Measurements from ENCODE around the gene MAEA.

MAEA gene

GRCh38 chr4:1249731-1250526 lies 39.8 kb upstream of the MAEA start:
- DNase-seq (ENCODE audit: low read depth in 2 of 3, low spot score in 2 of 3) = peak in 1 of 3 experiments; percentile 38

GRCh38 chr4:1250527-1250812 lies 39.2 kb upstream of the MAEA start:
- no peak for DNase-seq (ENCODE audit: low read depth in 2 of 3, low spot score in 2 of 3)

- no peak for DNase-seq (ENCODE audit: low read depth in 2 of 3, low spot score in 2 of 3)
These were observed 38.5 kb upstream of the MAEA start for GRCh38 chr4:1250921-1251772.

- DNase-seq (ENCODE audit: low read depth in 2 of 3, low spot score in 2 of 3) = no peak
These were observed 38.0 kb upstream of the MAEA start for GRCh38 chr4:1251773-1252066.

- no peak for DNase-seq (ENCODE audit: low read depth in 2 of 3, low spot score in 2 of 3)
These were observed 36.7 kb upstream of the MAEA start for GRCh38 chr4:1252928-1253492.

- DNase-seq (ENCODE audit: low read depth in 2 of 3, low spot score in 2 of 3) = no peak
These were observed 35.9 kb upstream of the MAEA start for GRCh38 chr4:1253831-1254230.

- DNase-seq (ENCODE audit: low read depth in 2 of 3, low spot score in 2 of 3) = no peak
These were observed 34.5 kb upstream of the MAEA start for GRCh38 chr4:1255151-1255550.

- DNase-seq (ENCODE audit: low read depth in 2 of 3, low spot score in 2 of 3) = no peak
These were observed 34.0 kb upstream of the MAEA start for GRCh38 chr4:1255699-1256098.

GRCh38 chr4:1258457-1258856 lies 31.2 kb upstream of the MAEA start:
- DNase-seq (ENCODE audit: low read depth in 2 of 3, low spot score in 2 of 3) = no peak

- DNase-seq (ENCODE audit: low read depth in 2 of 3, low spot score in 2 of 3) = no peak
These were observed 29.7 kb upstream of the MAEA start for GRCh38 chr4:1259966-1260365.

GRCh38 chr4:1260418-1261106 lies 29.1 kb upstream of the MAEA start:
- DNase-seq (ENCODE audit: low read depth in 2 of 3, low spot score in 2 of 3) = no peak

GRCh38 chr4:1261107-1261928 lies 28.4 kb upstream of the MAEA start:
- no peak for DNase-seq (ENCODE audit: low read depth in 2 of 3, low spot score in 2 of 3)

- DNase-seq (ENCODE audit: low read depth in 2 of 3, low spot score in 2 of 3) = no peak
These were observed 24.7 kb upstream of the MAEA start for GRCh38 chr4:1264942-1265341.

GRCh38 chr4:1265351-1265750 lies 24.3 kb upstream of the MAEA start:
- no peak for DNase-seq (ENCODE audit: low read depth in 2 of 3, low spot score in 2 of 3)

GRCh38 chr4:1266881-1267763 lies 22.6 kb upstream of the MAEA start:
- no peak for DNase-seq (ENCODE audit: low read depth in 2 of 3, low spot score in 2 of 3)

GRCh38 chr4:1269209-1269608 lies 20.5 kb upstream of the MAEA start:
- DNase-seq (ENCODE audit: low read depth in 2 of 3, low spot score in 2 of 3) = no peak

- no peak for DNase-seq (ENCODE audit: low read depth in 2 of 3, low spot score in 2 of 3)
These were observed 18.0 kb upstream of the MAEA start for GRCh38 chr4:1271686-1272085.

GRCh38 chr4:1274871-1275270 lies 14.8 kb upstream of the MAEA start:
- no peak for DNase-seq (ENCODE audit: low read depth in 2 of 3, low spot score in 2 of 3)

GRCh38 chr4:1276984-1277383 lies 12.7 kb upstream of the MAEA start:
- DNase-seq (ENCODE audit: low read depth in 2 of 3, low spot score in 2 of 3) = no peak

Data from activated CD8-positive, alpha-beta memory T cell treated with anti-CD3 and anti-CD28 coated beads for 48 hours (primary cell).